HG02588 (cell line): ENCODE data around the gene TRAK2.
A peak's percentile ranks its signal among the peaks of the same experiment; 100 is the strongest.
"Not testable (repeated sequence)": the region's sequence is repeated elsewhere in the genome, so short reads cannot be mapped to it uniquely, and the experiment has no call there.

ENCODE experiments used
- ATAC-seq: cut with Tn5 transposase; IDR thresholded peaks from one replicate; pipeline ENCODE4 v1.9.1; 2021; ENCODE audit warnings: mild to moderate bottlenecking, moderate library complexity; ENCODE audit not compliant: unreplicated experiment

TRAK2 gene

GRCh38 chr2:201451292-201452057 lies at the start of gene TRAK2, which contains the start of gene STRADB:
Gene TRAK2, minus strand, starts transcription at chr2:201451458. Its CDS starts 30,951 bp downstream, at chr2:201420507.
Gene STRADB, plus strand, starts transcription at chr2:201451740. Its CDS starts 3,101 bp downstream, at chr2:201454841.
- ATAC-seq: peak; percentile 96

GRCh38 chr2:201500534-201500933 lies 49.3 kb upstream of the TRAK2 start:
- ATAC-seq: no peak

- no peak for ATAC-seq
Measured at GRCh38 chr2:201496785-201497184, 45.5 kb upstream of the TRAK2 start.

- ATAC-seq: no peak
Measured at GRCh38 chr2:201490291-201490690, 39.0 kb upstream of the TRAK2 start.

GRCh38 chr2:201484805-201485204 lies 33.5 kb upstream of the TRAK2 start:
- ATAC-seq: no peak

- ATAC-seq: not testable (repeated sequence)
Measured at GRCh38 chr2:201483758-201484157, 32.5 kb upstream of the TRAK2 start.

- ATAC-seq: no peak
Measured at GRCh38 chr2:201483342-201483741, 32.1 kb upstream of the TRAK2 start.

GRCh38 chr2:201482543-201482942 lies 31.3 kb upstream of the TRAK2 start:
- no peak for ATAC-seq

GRCh38 chr2:201472411-201472810 lies 21.2 kb upstream of the TRAK2 start:
- ATAC-seq: no peak

GRCh38 chr2:201471732-201472393 lies 20.6 kb upstream of the TRAK2 start:
- no peak for ATAC-seq

GRCh38 chr2:201470821-201471731 lies 19.8 kb upstream of the TRAK2 start:
- no peak for ATAC-seq

GRCh38 chr2:201467666-201468065 lies 16.4 kb upstream of the TRAK2 start:
- no peak for ATAC-seq

- ATAC-seq: no peak
Measured at GRCh38 chr2:201466050-201466675, 14.9 kb upstream of the TRAK2 start.

- no peak for ATAC-seq
Measured at GRCh38 chr2:201465524-201465971, 14.3 kb upstream of the TRAK2 start.

- ATAC-seq: no peak
Measured at GRCh38 chr2:201464547-201464946, 13.3 kb upstream of the TRAK2 start.

- no peak for ATAC-seq
Measured at GRCh38 chr2:201460532-201460931, 9.3 kb upstream of the TRAK2 start.

GRCh38 chr2:201458381-201458780 lies 7.1 kb upstream of the TRAK2 start:
- ATAC-seq: no peak

GRCh38 chr2:201452922-201453643 lies 1.8 kb upstream of the TRAK2 start:
- ATAC-seq: no peak

- no peak for ATAC-seq
Measured at GRCh38 chr2:201452058-201452921, 1.0 kb upstream of the TRAK2 start.
